Raji (cell line): ENCODE data around the gene NAA80.

ENCODE experiments used
- POLR2A ChIP-seq: IDR thresholded peaks from 2 replicates; pipeline ENCODE4 v1.6.1; 2011; ENCODE audit warnings: low read depth, low read length, control low read depth; ENCODE audit not compliant: insufficient read depth

The NAA80 gene

GRCh38 chr3:50274371-50275104 lies 24.7 kb downstream of the NAA80 start:
- no peak for TF ChIP-seq POLR2A

- TF ChIP-seq POLR2A: no peak
Observed at GRCh38 chr3:50273689-50274065, 25.5 kb downstream of the NAA80 start.

GRCh38 chr3:50272911-50273688 lies 26.1 kb downstream of the NAA80 start:
- TF ChIP-seq POLR2A: no peak

- TF ChIP-seq POLR2A: no peak
Observed at GRCh38 chr3:50271314-50271936, 27.8 kb downstream of the NAA80 start.

- no peak for TF ChIP-seq POLR2A
Observed at GRCh38 chr3:50270422-50271224, 28.6 kb downstream of the NAA80 start.

- TF ChIP-seq POLR2A: no peak
Observed at GRCh38 chr3:50269977-50270413, 29.2 kb downstream of the NAA80 start.

- no peak for TF ChIP-seq POLR2A
Observed at GRCh38 chr3:50269460-50269859, 29.7 kb downstream of the NAA80 start.

- TF ChIP-seq POLR2A: no peak
Observed at GRCh38 chr3:50268703-50269451, 30.3 kb downstream of the NAA80 start, which contains the start of gene SEMA3B. TSS of gene SEMA3B (plus strand) at chr3:50269147. CDS start at chr3:50269241, 94 bp downstream.

GRCh38 chr3:50268276-50268675 lies 30.9 kb downstream of the NAA80 start:
- TF ChIP-seq POLR2A: no peak

GRCh38 chr3:50267280-50267913 lies 31.8 kb downstream of the NAA80 start:
- no peak for TF ChIP-seq POLR2A

GRCh38 chr3:50266836-50267235 lies 32.4 kb downstream of the NAA80 start:
- TF ChIP-seq POLR2A: no peak

GRCh38 chr3:50266017-50266416 lies 33.2 kb downstream of the NAA80 start:
- TF ChIP-seq POLR2A: no peak

- TF ChIP-seq POLR2A: no peak
Observed at GRCh38 chr3:50265571-50265970, 33.6 kb downstream of the NAA80 start.

GRCh38 chr3:50264964-50265485 lies 34.2 kb downstream of the NAA80 start:
- no peak for TF ChIP-seq POLR2A
